ENCODE measurements around the gene FRG1.
"Not testable (repeated sequence)": the region's sequence is repeated elsewhere in the genome, so short reads cannot be mapped to it uniquely, and the experiment has no call there.

The FRG1 gene

GRCh38 chr4:189985651-189986243, 45.1 kb downstream of the FRG1 start:
- DNase-seq (ENCODE audit: low spot score) = not testable (repeated sequence)

GRCh38 chr4:189988877-189989431, 48.3 kb downstream of the FRG1 start:
- DNase-seq (ENCODE audit: low spot score) = no peak

GRCh38 chr4:189989941-189990340, 49.3 kb downstream of the FRG1 start:
- not testable (repeated sequence) for DNase-seq (ENCODE audit: low spot score)

Data from hematopoietic multipotent progenitor cell treated with erythropoietin and hydrocortisone succinate and interleukin-3 and kit ligand, for 15 days (in vitro differentiated cells).